Measurements from ENCODE around the gene CGB3. TPM values are rescaled to one million over a fixed set of nuclear protein-coding genes. Genes with fewer than 3 reads are reported as not detected.
A peak's percentile ranks its signal among the peaks of the same experiment; 100 is the strongest.

Gene CGB3
- total and polyA plus RNA-seq, 10 of the 15 experiments (the other 5 are each of a cell fraction or from before 2014, with no cell fraction given) = not detected

- TF ChIP-seq, protein P1, sequence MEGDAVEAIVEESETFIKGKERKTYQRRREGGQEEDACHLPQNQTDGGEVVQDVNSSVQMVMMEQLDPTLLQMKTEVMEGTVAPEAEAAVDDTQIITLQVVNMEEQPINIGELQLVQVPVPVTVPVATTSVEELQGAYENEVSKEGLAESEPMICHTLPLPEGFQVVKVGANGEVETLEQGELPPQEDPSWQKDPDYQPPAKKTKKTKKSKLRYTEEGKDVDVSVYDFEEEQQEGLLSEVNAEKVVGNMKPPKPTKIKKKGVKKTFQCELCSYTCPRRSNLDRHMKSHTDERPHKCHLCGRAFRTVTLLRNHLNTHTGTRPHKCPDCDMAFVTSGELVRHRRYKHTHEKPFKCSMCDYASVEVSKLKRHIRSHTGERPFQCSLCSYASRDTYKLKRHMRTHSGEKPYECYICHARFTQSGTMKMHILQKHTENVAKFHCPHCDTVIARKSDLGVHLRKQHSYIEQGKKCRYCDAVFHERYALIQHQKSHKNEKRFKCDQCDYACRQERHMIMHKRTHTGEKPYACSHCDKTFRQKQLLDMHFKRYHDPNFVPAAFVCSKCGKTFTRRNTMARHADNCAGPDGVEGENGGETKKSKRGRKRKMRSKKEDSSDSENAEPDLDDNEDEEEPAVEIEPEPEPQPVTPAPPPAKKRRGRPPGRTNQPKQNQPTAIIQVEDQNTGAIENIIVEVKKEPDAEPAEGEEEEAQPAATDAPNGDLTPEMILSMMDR (IDR thresholded peaks at IDR 0.05 in 2 of 3, conservative IDR thresholded peaks at IDR 0.05 in 1 of 3; ENCODE audit: control insufficient read depth in 2 of 3, extremely low read depth in 1 of 3, insufficient read depth in 1 of 3, low read depth in 3 of 3, low read length in 3 of 3) = no peak
- TF ChIP-seq GATAD2B (conservative IDR thresholded peaks at IDR 0.05; ENCODE audit: low read depth) (0 out of 2 replicates have a peak, but pooled peaks have one; percentile 45), ZBTB33 (IDR thresholded peaks at IDR 0.05) (peak; percentile 76; the same call in 1 of the 2 replicates), NR2F1 (conservative IDR thresholded peaks at IDR 0.05) (peak; percentile 52), PML (IDR thresholded peaks at IDR 0.05; ENCODE audit: low read length) (no peak)
These were observed 37.3 kb upstream of the CGB3 start (continued) for GRCh38 chr19:49061445-49061844.

- in situ Hi-C loops (cut with MboI) (no loop called here), intact Hi-C loops (cut with micrococcal nuclease; ENCODE audit: unreplicated experiment) (no loop called here)
- FAIRE-seq (no peak), ATAC-seq (no peak), DNase-seq (ENCODE audit: low read depth, low spot score) (no peak)
- H3K27me3 ChIP-seq (replicated peaks in 1 of 2; ENCODE audit: control insufficient read depth in 2 of 2, insufficient read depth in 2 of 2, low read length in 1 of 2) = peaks cover 5 to 16% of the 10 kb centered on the region in 2 experiments; a peak in 3 of 4 replicates
- no peak overlapping the region for H3K27ac ChIP-seq (ENCODE audit: control insufficient read depth, insufficient read depth)
- H4K20me1 ChIP-seq (ENCODE audit: control insufficient read depth, insufficient read depth) = no peaks in the 10 kb centered on the region
- WGBS (ENCODE audit: insufficient coverage, insufficient replicate concordance, low lambda C conversion rate, missing lambda C conversion rate) = 100% methylated on average over 2 of the region's 2 CpGs
- BruUV-seq (replicated peaks) = no TSS peak
- ChIA-PET SMC1A (ENCODE audit: uncharacterized antibody, unreplicated experiment) (no interaction called here), POLR2A (interaction anchor here (1.6 kb wide), 1 partner anchor 9 kb away, joined by 4 read pairs; no protein-coding TSS in a partner anchor), CTCF (interaction anchor here (0.6 to 2.0 kb wide), 5 partner anchors 37 to 218 kb away, joined by 3 to 7 read pairs (median 3); no protein-coding TSS in a partner anchor), RAD21 (ENCODE audit: unreplicated experiment) (no interaction called here)
- no peaks in the 10 kb centered on the region for H3K9me3 ChIP-seq (replicated peaks; ENCODE audit: control insufficient read depth, insufficient read depth, low read length)
- H3K36me3 ChIP-seq (ENCODE audit: control insufficient read depth in 2 of 2, insufficient read depth in 2 of 2, low read length in 1 of 2) = no peaks in the 10 kb centered on the region
- no peak overlapping the region for H3K9ac ChIP-seq (ENCODE audit: control insufficient read depth, insufficient read depth, low read length)
- no peak overlapping the region for H3K4me3 ChIP-seq
- TF ChIP-seq CHD1 (IDR thresholded peaks at IDR 0.05; ENCODE audit: low read depth, low read length) = no peak
- TF ChIP-seq ATF2 (IDR thresholded peaks at IDR 0.05; ENCODE audit: low read length) = no peak
- TF ChIP-seq ZNF384 (IDR thresholded peaks at IDR 0.05; ENCODE audit: borderline replicate concordance, low read depth, low read length) = no peak
- TF ChIP-seq PKNOX1 (IDR thresholded peaks at IDR 0.05) = no peak
- no peak for TF ChIP-seq NFYB (IDR thresholded peaks at IDR 0.05; ENCODE audit: insufficient read depth, low read depth, low read length)
- TF ChIP-seq PRDM15 (CRISPR knock-in tag; IDR thresholded peaks at IDR 0.05) = no peak
- no peak for TF ChIP-seq ESRRA (IDR thresholded peaks at IDR 0.05; ENCODE audit: low read length)
- no peaks in the 10 kb centered on the region for H3K4me1 ChIP-seq (ENCODE audit: control insufficient read depth, insufficient read depth, low read length)
- H3K79me2 ChIP-seq (ENCODE audit: control insufficient read depth, insufficient read depth, low read length) = no peaks in the 10 kb centered on the region
- H3K4me2 ChIP-seq (ENCODE audit: control insufficient read depth, insufficient read depth) = no peak overlapping the region
- H2AFZ ChIP-seq (ENCODE audit: control insufficient read depth, low read depth, low read length) = no peak overlapping the region
These were observed 36.9 kb upstream of the CGB3 start for GRCh38 chr19:49061000-49061399.

All from GM12878 (cell line).